Measurements from ENCODE around the gene CEBPA.
"Not testable (repeated sequence)": the region's sequence is repeated elsewhere in the genome, so short reads cannot be mapped to it uniquely, and the experiment has no call there.

CEBPA gene

DNA sequence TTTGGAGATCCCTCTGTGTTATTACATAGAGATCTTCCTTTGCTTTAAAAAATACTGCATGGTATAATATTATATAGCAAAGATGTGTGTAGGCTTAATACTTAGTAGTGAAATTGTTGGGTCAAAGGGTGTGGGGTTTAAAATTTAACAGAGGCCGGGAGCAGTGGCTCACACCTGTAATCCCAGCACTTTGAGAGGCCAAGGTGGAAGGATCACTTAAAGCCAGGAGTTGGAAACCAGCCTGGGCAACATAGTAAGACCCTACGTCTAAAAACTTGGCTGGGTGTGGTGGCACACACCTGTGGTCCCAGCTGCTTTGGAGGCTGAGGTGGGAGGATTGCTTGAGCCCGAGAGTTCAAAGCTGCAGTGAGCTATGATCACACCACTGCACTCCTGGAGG, 22.3 kb upstream of the CEBPA start:
- no peak for DNase-seq

DNA sequence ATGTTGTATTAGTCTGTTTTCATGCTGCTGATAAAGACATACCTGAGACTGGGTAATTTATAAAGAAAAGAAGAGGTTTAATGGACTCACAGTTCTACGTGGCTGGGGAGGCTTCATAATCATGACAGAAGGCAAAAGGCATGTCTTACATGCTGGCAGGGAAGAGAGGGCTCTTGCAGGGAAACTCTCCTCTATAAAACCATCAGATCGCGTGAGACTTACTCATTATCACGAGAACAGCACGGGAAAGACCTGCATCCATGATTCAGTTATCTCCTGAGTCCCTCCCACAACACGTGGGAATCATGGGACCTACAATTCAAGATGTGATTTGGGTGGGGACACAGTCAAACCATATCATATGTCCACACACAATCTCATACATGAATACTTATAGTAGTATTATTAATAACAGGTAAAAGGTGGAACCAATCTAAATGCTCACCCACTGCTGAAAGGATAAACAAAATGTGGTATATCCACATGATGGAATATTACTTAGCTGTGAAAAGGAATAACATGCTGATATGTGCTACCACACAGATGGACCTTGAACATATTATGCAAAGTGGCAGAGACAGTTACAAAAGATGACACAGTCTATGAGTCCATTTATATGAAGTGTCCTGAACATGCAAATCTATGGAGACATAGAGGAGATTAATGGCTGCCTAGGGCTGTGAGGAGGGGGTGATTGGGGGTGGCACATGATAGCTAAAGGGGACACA, 20.9 kb upstream of the CEBPA start:
- DNase-seq = no peak

DNA sequence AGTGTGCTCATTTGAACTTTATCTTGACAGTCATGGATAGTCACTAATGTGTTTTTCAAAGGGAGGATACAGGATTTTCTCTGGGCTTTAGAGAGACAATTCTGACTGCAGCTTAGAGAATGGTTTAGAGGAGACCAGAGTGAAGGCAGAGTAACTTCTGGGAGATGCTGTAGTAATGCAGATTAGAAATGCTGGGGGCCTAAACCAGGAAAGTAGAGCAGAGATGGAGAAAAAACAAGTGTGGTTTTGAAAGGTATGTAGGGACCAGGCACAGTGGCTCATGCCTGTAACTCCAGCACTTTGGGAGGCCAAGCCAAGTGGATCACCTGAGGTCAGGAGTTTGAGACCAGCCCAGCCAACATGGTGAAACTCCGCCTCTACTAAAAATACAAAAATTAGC, 18.3 kb upstream of the CEBPA start:
- no peak for DNase-seq

DNA sequence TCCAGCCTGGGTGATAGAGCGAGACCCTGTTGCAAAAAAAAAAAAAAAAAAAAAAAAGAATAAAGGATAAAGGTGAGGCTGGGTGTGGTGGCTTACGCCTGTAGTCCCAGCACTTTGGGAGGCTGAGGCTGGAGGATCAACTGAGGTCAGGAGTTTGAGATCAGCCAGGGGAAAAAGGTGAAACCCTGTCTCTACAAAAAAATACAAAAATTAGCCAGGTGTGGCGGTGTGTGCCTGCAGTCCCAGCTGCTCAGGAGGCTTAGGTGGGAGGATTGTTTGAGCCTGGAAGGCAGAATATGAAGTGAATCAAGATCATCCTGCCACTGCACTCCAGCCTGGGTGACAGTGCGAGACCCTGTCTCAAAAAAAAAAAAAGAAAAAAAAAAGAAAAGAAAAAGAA, 15.7 kb upstream of the CEBPA start:
- not testable (repeated sequence) for DNase-seq

DNA sequence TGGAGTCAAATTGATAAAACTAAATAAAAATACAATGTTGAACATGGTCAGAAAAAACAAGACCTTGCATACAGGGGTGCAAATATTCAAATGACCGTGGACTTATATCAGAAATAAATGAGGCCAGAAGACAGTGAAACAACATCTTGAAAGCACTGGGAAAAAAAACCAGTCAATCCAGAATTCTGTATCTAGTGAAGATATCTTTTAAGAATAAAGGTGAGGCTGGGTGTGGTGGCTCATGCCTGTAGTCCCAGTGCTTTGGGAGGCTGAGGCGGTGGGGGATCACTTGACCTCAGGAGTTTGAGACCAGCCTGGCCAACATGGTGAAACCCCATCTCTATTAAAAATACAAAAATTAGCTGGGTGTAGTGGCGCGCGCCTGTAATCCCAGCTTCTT, 15.2 kb upstream of the CEBPA start:
- DNase-seq = no peak

DNA sequence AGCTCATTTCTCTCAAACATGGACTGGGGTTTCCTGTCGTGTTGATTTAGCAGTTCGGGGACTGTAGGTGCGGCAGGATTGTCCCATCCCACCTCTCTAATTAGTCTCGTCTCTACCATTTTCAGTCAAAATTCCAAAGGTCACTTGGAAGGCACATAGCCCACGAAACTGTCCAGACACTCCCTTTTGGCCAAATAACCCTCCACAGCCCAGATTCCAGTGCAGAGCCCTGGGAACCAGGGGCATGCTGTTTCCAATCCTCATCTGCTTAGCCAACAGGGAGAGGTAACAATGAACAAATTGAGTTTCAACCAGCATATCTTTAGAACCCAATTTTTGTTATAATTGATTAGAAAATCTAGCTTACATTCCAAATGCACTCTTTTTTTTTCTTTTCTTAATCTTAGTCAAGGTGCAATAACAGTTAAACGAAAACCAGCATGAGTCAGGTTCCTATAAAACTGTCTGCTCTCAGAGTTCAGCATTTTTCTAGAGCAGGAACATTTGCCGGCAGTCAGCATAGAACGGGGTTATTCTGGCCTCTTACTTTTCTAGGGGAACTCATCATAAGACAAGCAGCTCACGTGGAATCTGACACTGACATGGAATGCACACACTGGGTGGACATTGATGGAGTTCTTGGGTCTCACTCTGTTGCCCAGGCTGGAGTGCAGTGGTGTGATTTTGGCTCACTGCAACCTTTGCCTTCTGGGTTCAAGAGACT, 14.4 kb upstream of the CEBPA start:
- DNase-seq = no peak

DNA sequence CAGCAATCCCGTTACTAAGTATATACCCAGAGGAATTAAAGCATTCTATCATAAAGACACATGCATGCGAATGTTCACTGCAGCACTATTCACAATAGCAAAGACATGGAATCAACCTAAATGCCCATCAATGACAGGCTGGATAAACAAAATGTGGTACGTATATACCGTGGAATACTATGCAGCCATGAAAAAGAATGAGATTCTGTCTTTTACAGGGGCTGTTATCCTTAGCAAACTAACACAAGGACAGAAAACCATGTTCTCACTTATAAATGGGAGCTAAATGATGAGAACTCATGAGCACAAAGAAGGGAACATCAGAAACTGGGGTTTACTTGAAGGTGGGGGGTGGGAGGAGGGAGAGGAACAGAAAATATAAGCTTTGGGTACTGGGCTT, 10.5 kb upstream of the CEBPA start:
- DNase-seq = not testable (repeated sequence)

DNA sequence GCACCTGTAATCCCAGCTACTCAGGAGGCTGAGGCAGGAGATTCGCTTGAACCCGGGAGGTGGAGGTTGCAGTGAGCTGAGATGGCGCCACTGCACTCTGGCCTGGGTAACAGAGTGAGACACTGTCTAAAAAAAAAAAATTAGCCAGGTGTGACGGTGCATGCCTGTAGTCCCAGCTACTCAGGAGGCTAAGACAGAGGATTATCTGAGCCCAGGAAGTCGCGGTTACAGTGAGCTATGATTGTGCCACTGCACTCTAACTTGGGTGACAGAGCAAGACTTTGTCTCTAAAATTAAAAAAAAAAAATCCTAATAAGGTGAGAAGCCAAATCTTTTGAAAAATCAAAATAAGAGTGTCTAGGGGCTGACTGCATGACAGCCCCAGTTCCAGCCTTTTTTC, 9.7 kb upstream of the CEBPA start:
- DNase-seq = no peak

DNA sequence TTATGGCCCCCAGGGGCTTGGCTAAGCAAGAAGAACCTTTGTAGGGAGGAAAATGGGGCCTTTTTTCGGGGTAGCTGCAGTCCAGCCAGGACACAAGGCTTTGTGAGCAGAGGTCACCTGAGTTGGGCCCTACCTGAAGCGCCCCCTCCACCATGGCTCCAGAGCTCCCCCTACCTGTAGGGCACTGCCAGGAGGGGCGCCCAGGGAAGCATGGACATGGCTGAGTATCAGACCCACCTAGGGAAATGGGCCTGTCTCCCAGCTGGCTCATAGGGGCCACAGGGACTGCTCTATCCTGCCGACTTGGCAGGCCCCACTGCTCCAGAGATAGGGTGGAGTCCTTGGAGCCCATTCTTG, 9.0 kb upstream of the CEBPA start:
- DNase-seq = no peak

DNA sequence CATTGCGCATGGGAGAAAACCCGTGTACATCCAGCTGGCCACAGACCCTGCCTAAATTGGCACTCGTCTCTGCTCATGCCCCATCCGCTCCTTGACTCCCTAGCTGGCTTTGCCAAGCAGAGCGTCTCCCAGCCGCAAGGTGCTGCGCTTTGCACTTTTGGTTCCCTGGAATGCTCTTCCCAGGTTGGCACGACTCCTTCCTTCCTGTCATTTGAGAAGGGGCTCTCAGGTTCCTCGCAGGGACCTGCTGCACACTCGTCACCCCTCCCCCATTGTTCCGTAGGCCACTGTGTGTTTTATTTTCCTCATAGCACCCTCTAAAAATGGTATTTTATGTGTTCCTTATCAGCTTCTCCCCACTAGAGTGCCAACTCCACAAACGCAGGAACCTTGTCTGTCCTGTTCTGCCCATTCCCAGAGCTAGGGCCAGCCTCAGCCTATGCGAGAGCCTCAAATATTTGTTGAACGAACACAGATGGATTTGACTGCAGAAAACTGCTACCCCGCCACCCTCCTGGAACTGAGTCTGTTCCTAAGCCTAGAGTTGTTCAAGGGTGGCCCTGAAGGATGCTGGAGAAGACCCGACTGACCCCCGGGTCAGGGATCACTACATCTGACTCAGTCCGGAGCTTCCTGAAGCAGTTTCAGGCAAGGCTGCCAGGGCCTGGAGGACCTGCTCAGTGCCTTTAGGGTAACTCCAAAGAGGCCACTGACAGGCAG, 8.4 kb upstream of the CEBPA start:
- no peak for DNase-seq

DNA sequence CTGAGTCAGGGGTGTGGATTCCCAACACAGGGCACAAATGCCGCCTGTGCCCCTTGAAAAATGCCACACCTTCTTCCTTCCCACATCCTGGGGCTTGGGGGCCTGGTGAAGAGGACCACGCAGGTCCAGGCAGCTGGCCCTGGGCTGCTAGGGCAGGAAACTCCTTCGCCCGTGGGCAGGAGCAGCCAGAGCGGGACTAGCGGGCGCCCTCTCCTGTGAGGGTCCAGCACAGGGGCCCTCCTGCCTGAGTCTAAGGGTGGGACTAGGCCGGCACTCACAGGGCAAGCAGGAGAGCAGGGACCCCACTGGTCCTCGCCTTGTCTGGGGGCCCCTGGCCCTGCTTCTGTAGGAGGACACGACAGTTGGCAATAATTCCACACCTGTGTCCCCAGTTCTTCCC, 7.5 kb upstream of the CEBPA start:
- no peak for DNase-seq

DNA sequence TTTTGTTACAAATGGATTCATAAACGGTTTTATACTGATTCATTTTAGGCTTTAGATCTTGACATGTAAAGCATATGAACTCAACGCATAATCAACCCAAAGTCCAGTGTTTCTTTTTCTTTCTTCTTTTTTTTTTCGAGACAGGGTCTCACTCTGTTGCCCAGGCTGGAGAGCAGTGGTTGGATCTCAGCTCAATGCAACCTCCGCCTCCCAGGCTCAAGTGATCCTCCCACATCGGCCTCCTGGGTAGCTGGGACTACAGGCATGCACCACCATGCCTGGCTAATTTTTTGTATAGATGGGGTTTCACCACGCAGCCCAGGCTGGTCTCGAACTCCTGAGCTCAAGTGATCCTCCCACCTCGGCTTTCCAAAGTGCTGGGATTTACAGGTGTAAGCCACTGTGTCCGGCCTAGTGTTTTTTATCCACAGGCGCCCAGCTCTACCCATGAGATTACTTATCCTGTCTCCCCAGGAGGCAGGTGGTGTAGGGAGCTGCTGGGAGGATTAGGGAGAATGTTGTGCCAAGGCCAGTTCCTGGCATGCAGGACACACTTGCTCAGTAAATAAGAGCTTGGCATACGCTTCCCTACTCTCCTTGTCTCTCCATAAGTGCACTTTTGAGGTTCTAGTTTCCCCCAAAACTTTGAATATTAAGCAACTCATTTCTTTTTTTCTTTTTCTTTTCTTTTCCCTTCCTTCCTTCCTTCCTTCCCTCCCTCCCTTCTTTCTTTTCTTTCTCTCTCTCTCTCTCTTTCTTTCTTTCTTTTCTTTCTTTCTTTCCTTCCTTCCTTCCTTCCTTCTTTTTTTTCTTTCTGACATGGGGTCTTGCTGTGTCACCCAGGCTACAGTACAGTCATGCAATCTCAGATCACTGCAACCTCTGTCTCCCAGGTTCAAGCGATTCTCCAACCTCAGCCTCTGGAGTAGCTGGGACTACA, 4.8 kb upstream of the CEBPA start:
- DNase-seq = no peak

DNA sequence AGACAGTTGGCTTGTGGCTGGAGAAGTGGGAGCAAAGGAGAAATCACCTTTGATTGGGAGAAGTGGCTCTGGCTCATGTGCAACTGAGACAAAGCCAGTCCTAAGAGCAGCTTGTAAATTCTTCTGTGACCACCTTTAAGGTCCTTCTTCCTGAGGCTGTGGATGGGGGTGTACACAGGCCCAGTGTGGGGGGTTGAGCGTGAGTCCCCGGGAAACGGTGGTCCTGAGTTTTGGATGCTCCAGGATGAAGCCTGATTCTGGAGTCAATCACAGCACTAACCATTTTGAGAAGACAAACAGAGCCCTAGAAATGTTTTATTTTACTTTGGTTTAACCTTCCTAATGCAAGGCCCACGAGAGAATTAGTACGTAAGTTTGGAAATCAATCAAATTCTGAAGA, 3.9 kb upstream of the CEBPA start:
- no peak for DNase-seq

DNA sequence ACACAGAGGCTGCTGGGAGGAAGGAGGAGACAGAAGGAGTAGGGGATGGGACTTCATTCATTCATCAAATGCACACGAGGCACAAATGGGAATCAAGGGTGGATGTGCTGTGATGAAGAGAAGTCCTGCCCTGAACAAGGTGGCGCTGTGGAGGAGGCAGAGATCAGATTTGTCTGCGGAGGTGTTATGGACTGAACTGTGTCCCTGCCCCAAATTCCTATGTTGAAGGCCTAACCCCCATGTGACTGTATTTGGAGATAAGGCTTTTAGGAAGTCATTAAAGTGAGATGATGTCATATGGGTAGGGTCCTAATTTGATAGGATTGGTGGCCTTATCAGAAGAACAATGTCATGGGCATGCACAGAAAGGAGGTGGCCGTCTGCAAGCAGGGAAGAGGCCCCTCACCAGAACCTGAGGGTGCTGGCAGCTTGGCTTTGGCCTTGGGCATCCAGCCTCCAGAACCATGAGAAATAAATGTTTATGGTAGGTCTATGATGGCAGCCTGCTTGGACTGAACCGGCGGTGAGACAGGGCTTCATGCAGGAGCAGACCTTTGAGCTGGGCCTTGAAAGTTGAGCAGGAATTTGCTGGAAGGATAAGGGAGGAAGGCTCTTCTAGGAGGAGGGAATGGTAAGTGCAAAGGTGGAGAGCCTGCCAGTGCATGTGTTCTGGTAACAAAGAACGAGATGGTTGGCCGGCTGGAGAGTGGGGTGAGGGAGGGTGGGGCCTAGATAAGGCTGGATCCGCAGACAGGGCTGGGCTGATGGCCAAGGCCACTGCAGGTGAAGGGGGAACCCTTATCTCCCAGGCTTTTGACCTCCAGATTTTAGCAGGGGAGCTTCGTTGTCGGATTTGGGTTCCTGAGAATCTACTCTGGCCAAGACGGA, 2.7 kb upstream of the CEBPA start:
- no peak for DNase-seq

DNA sequence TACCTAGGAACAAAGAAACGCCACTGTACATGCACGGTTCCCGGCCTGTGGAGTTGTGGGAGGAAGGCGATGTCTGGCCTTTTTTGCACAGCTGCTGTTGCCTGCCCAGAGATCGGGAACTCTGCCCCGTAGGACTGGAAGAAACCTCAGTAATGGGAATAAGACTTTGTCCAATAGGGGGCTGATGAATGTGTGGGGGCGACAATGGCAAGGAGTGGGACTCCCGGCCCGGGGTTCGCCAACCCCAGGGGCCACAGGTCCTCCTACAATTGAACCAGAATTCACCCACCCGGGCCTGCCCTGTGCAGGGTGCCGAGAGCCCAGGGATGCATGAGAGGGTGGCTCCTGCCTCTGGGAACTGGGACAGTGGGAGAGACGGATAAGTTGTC, 2.0 kb upstream of the CEBPA start:
- DNase-seq = no peak

DNA sequence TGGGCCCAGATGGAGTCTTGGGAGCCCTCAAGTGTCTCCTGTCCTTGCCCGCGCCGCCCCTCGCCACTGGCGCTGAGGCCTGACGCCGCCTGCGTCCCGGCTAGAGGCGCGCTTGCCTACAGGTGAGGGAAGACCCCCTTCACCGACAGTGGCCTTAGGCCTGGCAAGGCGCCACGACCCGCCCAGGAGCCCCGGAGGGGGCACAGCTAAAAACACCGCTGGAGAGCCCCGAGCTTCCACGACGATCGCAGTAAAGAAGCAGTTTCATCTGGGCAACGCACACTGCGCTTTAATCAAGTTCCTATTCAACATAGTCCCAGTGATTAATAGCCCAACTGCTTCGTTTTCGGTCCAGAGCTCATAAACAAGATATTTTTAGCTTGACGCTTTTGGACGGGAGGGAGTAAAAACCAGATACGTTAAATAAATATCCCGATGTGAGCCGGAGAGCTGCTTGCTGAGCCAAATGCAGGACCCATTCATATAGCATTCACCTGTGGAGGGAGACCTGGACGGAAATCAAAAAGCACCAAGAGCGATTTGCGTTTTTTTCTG, 1.5 kb upstream of the CEBPA start:
- peak in 2 of 3 donors; percentile 29 to 37 for DNase-seq

DNA sequence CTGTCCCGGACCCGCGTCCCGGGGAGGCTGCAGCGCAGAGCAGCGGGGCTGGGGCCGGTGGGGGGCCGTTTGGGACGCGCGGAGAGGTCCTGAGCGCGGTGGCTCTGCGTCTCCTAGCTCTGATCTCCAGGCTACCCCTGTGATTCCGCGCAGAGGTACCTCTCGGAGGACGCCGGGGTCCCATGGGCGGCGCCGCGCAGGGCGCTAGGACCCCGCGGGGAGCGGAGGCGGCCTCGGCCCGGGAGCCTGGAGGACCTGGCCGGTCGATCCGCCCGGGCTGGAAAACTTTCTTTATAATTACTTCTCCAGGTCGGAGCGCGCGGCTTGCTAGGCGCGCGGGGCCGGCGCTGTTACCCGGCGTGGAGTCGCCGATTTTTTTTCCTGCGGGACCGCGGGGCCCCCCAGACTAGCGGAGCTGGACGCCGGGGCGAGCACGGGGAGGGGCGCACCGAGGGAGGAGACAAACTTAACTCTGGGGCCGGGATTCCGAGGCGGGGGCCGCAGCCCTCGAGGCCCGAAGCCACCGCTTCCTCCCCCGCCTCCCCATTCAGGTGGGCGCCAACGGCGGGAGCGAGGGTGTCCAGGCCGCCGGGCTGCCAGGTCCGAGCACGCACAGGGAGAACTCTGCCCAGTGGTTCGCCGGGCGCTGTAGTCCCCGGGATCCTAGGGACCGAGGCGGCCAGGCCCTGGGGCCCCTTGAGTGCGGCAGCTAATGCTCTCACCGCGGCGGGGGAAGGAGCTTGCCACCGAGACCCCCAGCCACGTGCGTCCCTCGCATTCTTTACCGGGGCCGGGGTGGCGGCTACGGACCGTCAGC, 848 bp upstream of the CEBPA start:
- DNase-seq = peak; percentile 52 to 83 (median 63)

DNA sequence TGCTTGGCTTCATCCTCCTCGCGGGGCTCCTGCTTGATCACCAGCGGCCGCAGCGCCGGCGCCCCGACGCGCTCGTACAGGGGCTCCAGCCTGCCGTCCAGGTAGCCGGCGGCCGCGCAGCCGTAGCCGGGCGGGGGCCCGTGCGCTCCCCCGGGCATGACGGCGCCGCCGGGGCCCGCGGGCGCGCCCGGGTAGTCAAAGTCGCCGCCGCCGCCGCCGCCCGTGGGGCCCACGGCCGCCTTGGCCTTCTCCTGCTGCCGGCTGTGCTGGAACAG, 497 bp downstream of the CEBPA start:
- DNase-seq = no peak

DNA sequence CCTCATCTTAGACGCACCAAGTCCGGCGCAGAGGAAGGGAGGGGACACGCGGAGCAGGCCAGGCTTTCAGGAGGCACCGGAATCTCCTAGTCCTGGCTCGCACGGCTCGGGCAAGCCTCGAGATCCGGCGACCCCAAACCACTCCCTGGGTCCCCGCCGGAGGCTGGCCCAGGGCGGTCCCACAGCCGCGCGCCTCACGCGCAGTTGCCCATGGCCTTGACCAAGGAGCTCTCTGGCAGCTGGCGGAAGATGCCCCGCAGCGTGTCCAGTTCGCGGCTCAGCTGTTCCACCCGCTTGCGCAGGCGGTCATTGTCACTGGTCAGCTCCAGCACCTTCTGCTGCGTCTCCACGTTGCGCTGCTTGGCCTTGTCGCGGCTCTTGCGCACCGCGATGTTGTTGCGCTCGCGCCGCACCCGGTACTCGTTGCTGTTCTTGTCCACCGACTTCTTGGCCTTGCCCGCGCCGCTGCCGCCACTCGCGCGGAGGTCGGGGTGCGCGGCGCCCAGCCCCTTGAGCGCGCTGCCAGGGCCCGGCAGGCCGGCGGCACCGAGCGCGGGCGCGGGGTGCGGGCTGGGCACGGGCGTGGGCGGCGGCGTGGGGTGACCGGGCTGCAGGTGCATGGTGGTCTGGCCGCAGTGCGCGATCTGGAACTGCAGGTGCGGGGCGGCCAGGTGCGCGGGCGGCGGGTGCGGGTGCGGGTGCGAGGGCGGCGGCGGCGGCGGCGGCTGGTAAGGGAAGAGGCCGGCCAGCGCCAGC, 1.0 kb downstream of the CEBPA start:
- DNase-seq = peak; percentile 46 to 60 (median 48)

DNA sequence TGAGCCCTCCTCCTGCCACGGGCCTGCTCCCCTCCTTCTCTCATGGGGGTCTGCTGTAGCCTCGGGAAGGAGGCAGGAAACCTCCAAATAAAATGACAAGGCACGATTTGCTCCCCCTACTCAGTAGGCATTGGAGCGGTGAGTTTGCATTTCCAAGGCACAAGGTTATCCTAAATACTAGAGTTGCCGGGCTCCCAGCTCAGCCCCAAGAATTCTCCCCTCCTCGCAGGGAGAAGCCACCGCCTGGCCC, 1.5 kb downstream of the CEBPA start:
- no peak for DNase-seq
